ENCODE measurements around the gene IKZF4.

- no peak for TF ChIP-seq CTCF (IDR thresholded peaks at IDR 0.05)
- no peak for TF ChIP-seq POLR2A (IDR thresholded peaks at IDR 0.05)
Observed at GRCh38 chr12:55978393-55978792, 42.5 kb upstream of the IKZF4 start.

All from lower leg skin (tissue), 3 donors.